BE2C (cell line): Measurements from ENCODE around the gene STXBP5L.
"Not testable (repeated sequence)": the region's sequence is repeated elsewhere in the genome, so short reads cannot be mapped to it uniquely, and the experiment has no call there.

Experiments
- DNase-seq: peaks from one replicate; pipeline ENCODE4 v3.0.0-alpha.2; 2020
- H3K27me3 ChIP-seq: fragments of 250-450 bp; sonication (Bioruptor Pico); 2 replicates; pipeline ENCODE4 v1.5.1; 2020; ENCODE audit warnings: mild to moderate bottlenecking
- H3K36me3 ChIP-seq: fragments of 250-450 bp; sonication (Bioruptor Pico); 2 replicates; pipeline ENCODE4 v1.5.1; 2020; ENCODE audit warnings: mild to moderate bottlenecking
- H3K4me1 ChIP-seq: fragments of 250-450 bp; sonication (Bioruptor Pico); 2 replicates; pipeline ENCODE4 v1.5.1; 2020
- H3K4me3 ChIP-seq: 2 replicates; pipeline ENCODE4 v1.5.1; 2011; ENCODE audit warnings: low read depth, low read length
- H3K9me3 ChIP-seq: fragments of 250-450 bp; sonication (Bioruptor Pico); 2 replicates; pipeline ENCODE4 v1.5.1; 2020
- CTCF ChIP-seq: IDR thresholded peaks from 2 replicates; pipeline ENCODE4 v1.5.1; 2012; ENCODE audit warnings: mild to moderate bottlenecking, low read depth, low read length

The STXBP5L gene

DNA sequence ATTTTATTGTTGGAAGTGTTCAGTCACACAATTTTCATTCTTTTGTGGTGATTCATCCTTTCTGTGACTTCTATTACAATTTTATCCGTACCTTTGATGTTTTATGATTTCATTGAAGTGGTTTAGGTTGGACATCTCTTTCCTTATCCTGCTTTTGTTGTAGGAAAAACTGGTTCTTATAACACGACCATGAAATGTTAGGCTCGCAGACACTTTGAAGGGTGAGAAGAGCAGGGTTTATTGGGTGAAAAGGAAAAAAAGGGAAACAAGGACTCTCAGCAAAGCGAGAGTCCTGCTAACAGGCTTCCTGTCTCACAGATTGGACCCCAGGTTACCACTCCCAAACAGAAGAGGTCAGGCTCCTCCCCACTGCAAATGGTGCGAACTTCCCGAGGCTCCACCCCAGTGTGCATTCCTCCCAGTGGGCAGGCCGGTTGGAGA is 257.4 kb downstream of the STXBP5L start:
- Histone ChIP-seq H3K36me3 (no peaks in the 10 kb centered on the region), H3K9me3 (no peaks in the 10 kb centered on the region), H3K27me3 (no peaks in the 10 kb centered on the region), H3K4me1 (no peaks in the 10 kb centered on the region), H3K4me3 (no peak overlapping the region)
- no peak for DNase-seq
- no peak for TF ChIP-seq CTCF

DNA sequence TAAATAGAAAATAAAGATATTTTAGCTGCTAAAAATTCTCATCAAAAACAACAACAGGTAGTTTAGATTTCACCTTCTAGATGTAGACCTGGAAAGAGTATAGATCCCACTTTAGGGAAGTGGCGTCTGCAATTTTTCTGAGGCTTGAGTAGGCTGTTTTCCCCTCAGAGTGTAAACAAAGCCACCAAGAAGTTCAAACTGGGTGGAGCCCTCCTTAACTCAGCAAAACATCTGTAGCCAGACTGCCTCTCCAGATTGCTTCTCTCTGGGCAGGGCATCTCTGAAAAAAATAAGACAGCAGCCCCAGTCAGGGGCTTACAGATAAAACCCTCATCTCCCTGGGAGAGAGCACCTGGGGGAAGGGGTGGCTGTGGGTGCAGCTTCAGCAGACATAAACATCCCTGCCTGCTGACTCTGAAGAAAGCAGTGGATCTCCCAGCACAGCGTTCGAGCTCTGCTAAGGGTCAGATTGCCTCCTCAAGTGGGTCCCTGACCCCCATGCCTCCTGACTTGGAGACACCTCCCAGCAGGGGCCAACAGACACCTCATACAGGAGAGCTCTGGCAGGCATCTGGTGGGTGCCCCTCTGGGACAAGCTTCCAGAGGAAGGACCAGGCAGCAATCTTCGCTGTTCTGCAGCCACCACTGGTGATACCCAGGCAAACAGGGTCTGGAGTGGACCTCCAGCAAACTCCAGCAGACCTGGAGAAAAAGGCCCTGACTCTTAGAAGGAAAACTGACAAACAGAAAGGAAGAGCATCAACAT is 259.6 kb downstream of the STXBP5L start:
- no peak overlapping the region for H3K4me3 ChIP-seq
- DNase-seq, result no peak
- H3K27me3 ChIP-seq, result no peaks in the 10 kb centered on the region
- no peaks in the 10 kb centered on the region for H3K9me3 ChIP-seq
- H3K36me3 ChIP-seq, result no peaks in the 10 kb centered on the region
- no peak for TF ChIP-seq CTCF
- no peaks in the 10 kb centered on the region for H3K4me1 ChIP-seq

- TF ChIP-seq CTCF, result no peak
- H3K4me3 ChIP-seq, result no peak overlapping the region
Observed at GRCh38 chr3:121175083-121175482, 267.1 kb downstream of the STXBP5L start.

DNA sequence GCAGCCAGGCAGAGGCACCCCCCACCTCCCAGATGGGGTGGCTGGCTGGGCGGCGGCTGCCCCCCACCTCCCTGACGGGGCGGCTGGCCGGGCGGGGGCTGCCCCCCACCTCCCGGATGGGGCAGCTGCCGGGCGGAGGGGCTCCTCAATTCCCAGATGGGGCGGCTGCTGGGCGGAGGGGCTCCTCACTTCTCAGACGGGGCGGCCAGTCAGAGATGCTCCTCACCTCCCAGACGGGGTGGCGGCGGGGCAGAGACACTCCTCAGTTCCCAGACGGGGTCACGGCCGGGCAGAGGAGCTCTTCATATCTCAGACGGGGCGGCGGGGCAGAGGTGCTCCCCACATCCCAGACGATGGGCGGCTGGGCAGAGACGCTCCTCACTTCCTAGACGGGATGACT is 282.6 kb downstream of the STXBP5L start:
- not testable (repeated sequence) for DNase-seq, H3K4me3 ChIP-seq, H3K9me3 ChIP-seq, H3K36me3 ChIP-seq, H3K27me3 ChIP-seq, H3K4me1 ChIP-seq

More at GRCh38 chr3:121175083-121175482, 267.1 kb downstream of the STXBP5L start:
- H3K36me3 ChIP-seq, result no peaks in the 10 kb centered on the region
- H3K27me3 ChIP-seq, result no peaks in the 10 kb centered on the region
- no peaks in the 10 kb centered on the region for H3K4me1 ChIP-seq
- H3K9me3 ChIP-seq, result no peaks in the 10 kb centered on the region
- DNase-seq, result no peak

- Histone ChIP-seq H3K4me3 (no peak overlapping the region), H3K36me3 (no peaks in the 10 kb centered on the region), H3K4me1 (no peaks in the 10 kb centered on the region), H3K27me3 (no peaks in the 10 kb centered on the region), H3K9me3 (no peaks in the 10 kb centered on the region)
- no peak for DNase-seq
- TF ChIP-seq CTCF, result no peak
Observed at GRCh38 chr3:121202573-121202972, 294.6 kb downstream of the STXBP5L start.

GRCh38 chr3:121223116-121223515 is 315.1 kb downstream of the STXBP5L start:
- no peak for DNase-seq

More at GRCh38 chr3:121223116-121223515, 315.1 kb downstream of the STXBP5L start:
- no peak for TF ChIP-seq CTCF
- H3K27me3 ChIP-seq, result no peaks in the 10 kb centered on the region
- no peaks in the 10 kb centered on the region for H3K36me3 ChIP-seq
- H3K4me3 ChIP-seq, result no peak overlapping the region
- no peaks in the 10 kb centered on the region for H3K4me1 ChIP-seq
- no peaks in the 10 kb centered on the region for H3K9me3 ChIP-seq
